ENCODE data around the gene COL18A1.

Gene COL18A1

GRCh38 chr21:45507888-45508508 lies 103.0 kb downstream of the COL18A1 start:
- DNase-seq (ENCODE audit: low spot score), result no peak

- DNase-seq (ENCODE audit: low spot score), result no peak
These were observed 103.9 kb downstream of the COL18A1 start for GRCh38 chr21:45508607-45509565.

GRCh38 chr21:45509566-45510465 lies 104.9 kb downstream of the COL18A1 start:
- DNase-seq (ENCODE audit: low spot score), result no peak

DNA sequence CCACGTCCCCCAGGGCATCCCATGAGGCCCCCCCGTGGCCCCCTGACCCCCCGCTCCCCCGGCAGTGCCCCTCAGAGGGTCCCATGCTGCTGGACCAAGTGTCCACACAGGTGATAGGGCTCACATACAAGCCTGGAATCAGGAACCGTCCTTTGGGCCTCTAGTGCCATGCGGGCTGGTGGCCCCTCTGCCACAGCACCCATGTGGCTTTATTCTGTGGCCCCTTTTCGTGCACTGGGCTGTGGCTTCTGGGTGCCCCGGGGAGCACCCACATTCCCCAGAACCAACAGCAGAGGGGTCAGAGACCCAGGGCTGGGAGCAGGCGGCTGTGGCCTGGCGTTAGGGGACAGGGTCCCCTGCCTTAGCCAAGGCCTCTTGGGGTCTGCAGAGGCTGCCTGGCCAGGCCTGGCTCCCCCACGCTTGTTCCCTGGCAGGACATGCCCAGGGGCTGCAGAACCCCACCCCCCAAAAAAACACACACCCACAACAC lies 105.5 kb downstream of the COL18A1 start:
- DNase-seq (ENCODE audit: low spot score), result no peak

- no peak for DNase-seq (ENCODE audit: low spot score)
These were observed 106.0 kb downstream of the COL18A1 start for GRCh38 chr21:45511007-45511406.

- no peak for DNase-seq (ENCODE audit: low spot score)
These were observed 106.9 kb downstream of the COL18A1 start for GRCh38 chr21:45511661-45512431.

GRCh38 chr21:45512626-45513002 lies 107.6 kb downstream of the COL18A1 start:
- no peak for DNase-seq (ENCODE audit: low spot score)

- no peak for DNase-seq (ENCODE audit: low spot score)
These were observed 108.2 kb downstream of the COL18A1 start for GRCh38 chr21:45513003-45513717.

- no peak for DNase-seq (ENCODE audit: low spot score)
These were observed 108.9 kb downstream of the COL18A1 start for GRCh38 chr21:45513741-45514310.

GRCh38 chr21:45514311-45515021 lies 109.5 kb downstream of the COL18A1 start:
- no peak for DNase-seq (ENCODE audit: low spot score)

DNA sequence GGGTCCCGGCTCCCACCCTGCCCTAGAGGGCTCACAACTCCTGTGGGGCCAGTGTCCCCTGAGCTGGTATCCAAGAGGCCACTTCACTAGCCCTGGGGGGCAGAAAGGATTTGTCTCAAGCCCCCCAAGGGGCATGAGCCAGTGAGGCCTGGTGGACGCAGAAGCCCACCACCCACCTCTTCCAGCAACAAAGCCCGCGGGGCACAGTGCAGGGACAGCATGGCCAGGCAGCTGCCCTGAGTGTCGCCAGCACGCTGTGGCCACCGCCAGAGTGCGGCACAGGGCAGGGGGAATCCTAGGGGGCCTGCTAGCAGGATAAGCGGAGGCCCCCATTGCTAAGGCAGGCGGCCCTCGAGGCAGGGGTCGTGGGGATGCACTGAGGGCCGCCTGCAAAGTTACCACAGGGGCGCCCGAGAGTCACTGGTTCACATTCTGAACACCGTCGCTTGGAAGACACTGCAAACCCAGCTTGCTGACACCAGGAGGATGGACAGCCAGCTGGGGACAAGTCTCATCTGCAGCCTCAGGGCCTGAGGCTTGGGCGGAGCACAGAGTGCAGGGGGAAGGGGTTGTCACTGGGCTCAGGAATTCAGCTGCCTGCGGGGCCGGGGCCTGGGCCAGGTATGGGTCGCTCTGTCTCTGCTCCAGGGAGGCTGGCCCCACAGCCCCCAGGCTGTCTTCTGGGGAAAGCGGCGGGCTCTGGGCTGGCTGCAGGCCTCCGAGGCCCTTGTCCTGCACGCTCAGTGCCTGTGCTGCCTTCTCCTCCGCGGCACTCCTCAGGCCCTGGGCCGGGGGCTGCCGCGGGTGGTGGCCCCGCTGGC lies 110.5 kb downstream of the COL18A1 start:
- no peak for DNase-seq (ENCODE audit: low spot score)

DNA sequence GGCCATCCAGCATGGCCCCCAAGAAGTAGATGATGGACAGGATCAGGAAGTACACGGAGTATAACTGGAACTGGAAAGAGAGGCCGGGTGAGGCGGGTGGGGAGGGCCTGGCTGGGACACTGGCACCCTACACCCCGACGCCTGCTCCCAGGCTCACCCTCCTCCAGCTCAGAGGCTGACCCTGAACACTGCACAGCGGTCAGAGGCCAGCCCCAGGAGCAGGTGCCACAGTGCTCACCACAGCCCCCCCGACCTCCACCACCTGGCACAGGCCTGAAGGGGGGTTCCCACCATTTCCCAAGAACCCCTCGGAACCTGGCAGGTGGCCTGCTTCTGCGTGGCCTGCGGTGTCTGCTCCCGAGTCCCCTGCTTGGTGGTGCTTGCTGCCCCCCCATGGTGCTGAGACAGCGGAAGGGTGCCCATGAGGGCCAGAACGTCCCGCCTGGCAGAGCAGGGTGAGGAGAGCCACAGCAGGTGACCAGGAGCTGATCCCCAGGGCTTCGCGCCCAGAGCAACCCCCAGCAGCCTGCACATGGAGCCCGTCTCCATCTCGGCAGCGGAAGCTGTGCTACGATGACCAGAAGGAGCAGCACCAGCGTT lies 111.2 kb downstream of the COL18A1 start:
- DNase-seq (ENCODE audit: low spot score), result no peak

DNA sequence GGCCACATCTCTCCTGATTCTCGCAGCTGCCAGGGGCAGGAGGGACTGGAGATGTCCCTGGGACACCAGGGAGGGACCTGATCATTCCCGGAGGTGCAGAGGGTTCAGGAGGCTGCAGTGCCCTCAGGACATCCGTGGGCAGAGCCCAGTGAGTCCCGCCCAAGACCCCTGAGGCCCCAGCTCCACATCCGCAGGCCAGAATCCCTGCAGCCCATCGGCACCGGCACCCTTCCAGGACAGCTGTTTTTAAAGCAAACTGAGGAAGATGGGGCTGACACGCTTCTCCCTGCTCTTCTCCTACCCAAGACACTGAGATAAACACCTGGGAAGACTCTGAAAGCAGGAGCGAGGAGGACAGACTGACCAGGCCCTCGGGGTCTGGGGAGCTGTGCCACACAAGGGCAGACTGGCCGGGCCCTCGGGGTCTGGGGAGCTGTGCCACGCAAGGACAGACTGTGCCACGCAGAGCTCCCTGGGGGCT lies 111.7 kb downstream of the COL18A1 start:
- DNase-seq (ENCODE audit: low spot score), result no peak

- no peak for DNase-seq (ENCODE audit: low spot score)
These were observed 112.5 kb downstream of the COL18A1 start for GRCh38 chr21:45517249-45518065.

- no peak for DNase-seq (ENCODE audit: low spot score)
These were observed 113.8 kb downstream of the COL18A1 start for GRCh38 chr21:45518742-45519141.

- DNase-seq (ENCODE audit: low spot score), result no peak
These were observed 114.2 kb downstream of the COL18A1 start for GRCh38 chr21:45519182-45519581.

DNA sequence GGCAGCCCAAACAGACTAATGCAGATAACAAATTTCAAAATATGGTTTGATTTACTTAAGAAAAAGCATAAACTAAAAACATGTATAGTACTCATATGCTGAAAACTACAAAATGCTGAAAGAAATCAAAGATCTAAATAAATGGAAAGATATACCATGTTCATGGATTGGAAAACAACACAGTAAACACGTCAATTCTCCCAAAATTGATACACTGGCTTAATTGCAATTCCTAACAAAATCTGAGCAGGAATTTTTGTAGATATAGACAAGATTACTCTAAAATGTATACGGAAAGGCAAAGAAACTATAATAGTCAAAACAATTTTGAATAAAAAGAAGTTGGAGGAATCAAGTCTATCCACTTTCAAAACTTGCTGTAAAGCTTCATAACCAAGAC lies 116.3 kb downstream of the COL18A1 start:
- DNase-seq (ENCODE audit: low spot score), result no peak

All from AG08396 (cell line).